Endothelial cell (in vitro differentiated cells): ENCODE data around the gene RPL23. TPM values are rescaled to one million over a fixed set of nuclear protein-coding genes. Genes with fewer than 3 reads are reported as not detected.

Experiments
- DNase-seq: peaks from one replicate; pipeline ENCODE4 v3.0.0; 2021; ENCODE audit warnings: low spot score
- H3K27ac Mint-ChIP-seq: one replicate; pipeline ENCODE4 v1.8.0; 2021; ENCODE audit warnings: mixed read lengths, inconsistent platforms; ENCODE audit not compliant: unreplicated experiment
- H3K27me3 Mint-ChIP-seq: one replicate; pipeline ENCODE4 v1.8.0; 2021; ENCODE audit warnings: mild to moderate bottlenecking, moderate library complexity, mixed read lengths, inconsistent platforms; ENCODE audit not compliant: unreplicated experiment
- H3K36me3 Mint-ChIP-seq: one replicate; pipeline ENCODE4 v1.8.0; 2021; ENCODE audit warnings: mild to moderate bottlenecking, low read depth, mixed read lengths, inconsistent platforms; ENCODE audit not compliant: unreplicated experiment
- H3K4me1 Mint-ChIP-seq: one replicate; pipeline ENCODE4 v1.8.0; 2021; ENCODE audit warnings: mild to moderate bottlenecking, mixed read lengths, inconsistent platforms; ENCODE audit not compliant: unreplicated experiment
- H3K4me3 Mint-ChIP-seq: one replicate; pipeline ENCODE4 v1.8.0; 2021; ENCODE audit warnings: mild to moderate bottlenecking, mixed read lengths, inconsistent platforms; ENCODE audit not compliant: unreplicated experiment
- H3K9me3 Mint-ChIP-seq: one replicate; pipeline ENCODE4 v1.8.0; 2021; ENCODE audit warnings: mixed read lengths, inconsistent platforms; ENCODE audit not compliant: unreplicated experiment
- microRNA-seq: library from miRNA; unstranded; fragments of <30 nt; microRNA quantifications from one replicate; pipeline ENCODE4, GENCODE V29; 2020; ENCODE audit not compliant: unreplicated experiment
- total RNA-seq: library from RNA; stranded (reverse); fragmentation: NEBNext Ultra II Directional; extraction: Animal tissue kit (Norgen Biotek cat#: 25700); gene quantifications from one replicate; pipeline ENCODE4 v1.2.1, GENCODE V29; 2021; ENCODE audit not compliant: unreplicated experiment
- TF ChIP-seq, protein P1 (sequence below): fragments of 200-600 bp; sonication (generic); IDR thresholded peaks from one replicate; pipeline ENCODE4 v1.5.0; 2021; ENCODE audit warnings: antibody characterized with exemption; ENCODE audit not compliant: unreplicated experiment

RPL23 gene
- total RNA-seq, 1 donor from 2014 or later: 2,464 TPM

DNA sequence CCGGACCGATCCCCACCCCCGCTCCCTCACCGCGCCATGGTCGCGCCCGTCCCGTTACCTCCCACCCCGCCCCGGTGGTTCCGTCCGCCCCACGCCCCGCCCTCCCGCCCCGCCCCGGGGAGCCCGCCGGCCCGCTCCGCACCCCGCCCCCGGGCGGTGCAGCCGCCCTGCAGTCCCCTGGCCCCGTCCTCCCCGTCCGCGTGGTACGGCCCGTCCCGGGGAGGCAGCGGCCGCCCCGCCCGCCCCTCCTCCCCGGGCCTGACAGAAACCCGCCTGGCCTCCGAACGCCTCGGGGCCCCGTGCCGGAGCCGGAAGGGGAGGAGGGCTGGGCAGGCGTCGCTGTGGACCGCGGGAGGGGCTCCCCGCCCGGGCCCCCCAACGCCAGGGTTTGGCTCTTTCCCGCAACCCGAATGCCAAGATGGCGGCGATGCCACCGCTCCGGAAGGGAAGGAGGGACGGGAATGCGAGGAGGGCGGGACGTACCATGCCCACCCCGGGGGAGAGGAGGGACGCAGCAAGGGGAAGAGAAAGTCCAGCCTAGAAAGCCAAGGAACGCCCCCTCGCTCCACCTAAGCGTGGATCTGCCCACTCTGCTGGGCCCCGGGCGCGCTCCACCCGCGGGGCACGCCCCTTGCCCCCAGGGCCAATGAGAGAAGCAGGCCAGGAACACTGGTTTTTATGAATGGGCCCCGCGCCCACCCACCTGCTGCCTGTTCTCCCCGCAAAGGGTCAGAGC lies 53.9 kb downstream of the RPL23 start, which contains the start of gene PIP4K2B:
Gene PIP4K2B, minus strand, starts transcription at position 56 of the 736 bp plus-strand sequence. CDS start 132 bp downstream, outside the sequence.
- H3K27me3 Mint-ChIP-seq: peaks cover 7% of the 10 kb centered on the region
- no peaks in the 10 kb centered on the region for H3K9me3 Mint-ChIP-seq
- DNase-seq: peak; percentile 92
- peak within 1 kb of the TSS; percentile 96 for H3K27ac Mint-ChIP-seq
- TF ChIP-seq, protein P1, sequence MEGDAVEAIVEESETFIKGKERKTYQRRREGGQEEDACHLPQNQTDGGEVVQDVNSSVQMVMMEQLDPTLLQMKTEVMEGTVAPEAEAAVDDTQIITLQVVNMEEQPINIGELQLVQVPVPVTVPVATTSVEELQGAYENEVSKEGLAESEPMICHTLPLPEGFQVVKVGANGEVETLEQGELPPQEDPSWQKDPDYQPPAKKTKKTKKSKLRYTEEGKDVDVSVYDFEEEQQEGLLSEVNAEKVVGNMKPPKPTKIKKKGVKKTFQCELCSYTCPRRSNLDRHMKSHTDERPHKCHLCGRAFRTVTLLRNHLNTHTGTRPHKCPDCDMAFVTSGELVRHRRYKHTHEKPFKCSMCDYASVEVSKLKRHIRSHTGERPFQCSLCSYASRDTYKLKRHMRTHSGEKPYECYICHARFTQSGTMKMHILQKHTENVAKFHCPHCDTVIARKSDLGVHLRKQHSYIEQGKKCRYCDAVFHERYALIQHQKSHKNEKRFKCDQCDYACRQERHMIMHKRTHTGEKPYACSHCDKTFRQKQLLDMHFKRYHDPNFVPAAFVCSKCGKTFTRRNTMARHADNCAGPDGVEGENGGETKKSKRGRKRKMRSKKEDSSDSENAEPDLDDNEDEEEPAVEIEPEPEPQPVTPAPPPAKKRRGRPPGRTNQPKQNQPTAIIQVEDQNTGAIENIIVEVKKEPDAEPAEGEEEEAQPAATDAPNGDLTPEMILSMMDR: no peak
- peaks cover 34% of the 10 kb centered on the region for H3K4me1 Mint-ChIP-seq
- H3K36me3 Mint-ChIP-seq: peaks cover 39% of the 10 kb centered on the region
- H3K4me3 Mint-ChIP-seq: peak within 1 kb of the TSS; percentile 100

DNA sequence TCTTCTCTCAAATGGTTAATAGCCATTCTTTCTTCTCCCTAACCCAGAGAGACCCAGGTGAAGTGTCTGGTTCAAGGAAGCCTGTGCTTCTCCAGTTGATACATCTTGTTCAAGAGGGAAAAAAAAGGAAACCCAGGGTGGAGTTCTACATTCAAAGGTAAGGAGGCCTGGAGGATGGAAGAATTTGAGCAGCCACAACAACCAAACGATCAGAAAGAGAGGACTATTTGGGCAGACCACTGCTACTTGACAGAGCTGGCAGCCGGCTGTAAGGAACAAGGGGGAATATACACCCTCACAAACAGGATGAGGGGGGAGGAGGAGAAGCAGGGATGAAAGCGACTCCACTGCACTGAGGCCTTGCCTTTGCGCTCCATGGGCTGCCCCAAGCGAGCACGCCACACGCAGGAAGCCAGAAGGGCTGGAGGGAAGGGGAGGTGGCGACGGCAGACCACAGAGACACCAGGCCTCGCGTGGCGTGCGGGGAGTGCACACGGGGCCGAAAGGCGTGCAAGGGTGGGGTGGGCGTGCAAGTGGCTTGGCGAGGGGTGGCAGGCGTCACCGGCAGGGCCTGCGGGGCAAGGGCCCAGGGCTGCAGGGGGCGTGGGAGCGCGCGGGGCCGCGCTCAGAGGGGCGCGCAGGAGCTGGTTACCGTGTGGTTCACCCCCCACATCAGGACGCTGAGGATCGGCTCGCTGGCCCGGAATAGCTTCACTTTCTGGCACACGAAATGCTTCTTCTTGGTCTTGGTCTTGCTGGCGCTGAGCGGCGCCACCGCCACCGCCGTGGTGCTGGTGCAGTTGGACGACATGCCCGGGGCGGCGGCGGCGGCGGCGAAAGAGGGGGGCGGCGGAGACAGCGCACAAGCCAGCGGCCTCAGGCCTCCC lies 54.7 kb downstream of the RPL23 start:
- peak; percentile 47 for DNase-seq
- H3K4me1 Mint-ChIP-seq: peaks cover 34% of the 10 kb centered on the region
- H3K9me3 Mint-ChIP-seq: no peaks in the 10 kb centered on the region
- TF ChIP-seq, protein P1: no peak
- H3K4me3 Mint-ChIP-seq: peak overlapping the region; percentile 100
- peaks cover 7% of the 10 kb centered on the region for H3K27me3 Mint-ChIP-seq
- H3K27ac Mint-ChIP-seq: peak overlapping the region; percentile 96
- peaks cover 35% of the 10 kb centered on the region for H3K36me3 Mint-ChIP-seq

Small RNAs within 50 kb of the gene (microRNA-seq; reads per million reads assigned to microRNA genes)
- 0.77 reads per million, percentile 4 among the genes with 10 or more reads in this experiment for gene MIR4727

Other genes starting within 250 kb of the RPL23 start
- gene SRCIN1, start 247.8 kb downstream of the RPL23 start, total RNA-seq: 0.59 TPM
- gene EPOP, start 178.8 kb downstream of the RPL23 start, total RNA-seq: 1.3 TPM
- 33.8 TPM for gene MLLT6, start 148.4 kb downstream of the RPL23 start, total RNA-seq
- 17.0 TPM for gene CISD3, start 123.4 kb downstream of the RPL23 start, total RNA-seq
- 79.4 TPM for gene PCGF2, start 105.4 kb downstream of the RPL23 start, total RNA-seq
- 175 TPM for gene PSMB3, start 101.0 kb downstream of the RPL23 start, total RNA-seq
- gene PIP4K2B, start 54.2 kb downstream of the RPL23 start, total RNA-seq: 91.7 TPM
- gene CWC25, start 28.4 kb downstream of the RPL23 start, total RNA-seq: 18.1 TPM
- gene LASP1, start 16.3 kb upstream of the RPL23 start, total RNA-seq: 146 TPM
- gene FBXO47, start 113.7 kb upstream of the RPL23 start, total RNA-seq: not detected